Right forelimb (tissue), 1 donor: Measurements from ENCODE around the gene PRG2.
"Not testable (repeated sequence)": the region's sequence is repeated elsewhere in the genome, so short reads cannot be mapped to it uniquely, and the experiment has no call there.

Source experiments
- DNase-seq: peaks from one replicate; pipeline ENCODE4 v3.0.0-alpha.2; 2018

Gene PRG2

GRCh38 chr11:57344826-57345225 lies 45.6 kb downstream of the PRG2 start:
- DNase-seq, result no peak

- no peak for DNase-seq
Measured at GRCh38 chr11:57343825-57344224, 46.6 kb downstream of the PRG2 start.

GRCh38 chr11:57342702-57343101 lies 47.7 kb downstream of the PRG2 start:
- no peak for DNase-seq

GRCh38 chr11:57341250-57341808 lies 49.1 kb downstream of the PRG2 start:
- no peak for DNase-seq

- DNase-seq, result no peak
Measured at GRCh38 chr11:57340039-57340615, 50.3 kb downstream of the PRG2 start.

- no peak for DNase-seq
Measured at GRCh38 chr11:57339328-57339727, 51.1 kb downstream of the PRG2 start.

- DNase-seq, result peak; percentile 46
Measured at GRCh38 chr11:57338142-57338541, 52.3 kb downstream of the PRG2 start, which contains the start of gene P2RX3. Gene P2RX3, plus strand, starts transcription at chr11:57338352. Its CDS starts 199 bp downstream, at chr11:57338551.

GRCh38 chr11:57336856-57337255 lies 53.6 kb downstream of the PRG2 start:
- DNase-seq, result not testable (repeated sequence)
